Endothelial cell (in vitro differentiated cells): ENCODE measurements around the gene NELL1. TPM values are rescaled to one million over a fixed set of nuclear protein-coding genes. Genes with fewer than 3 reads are reported as not detected.

Experiments used
- DNase-seq: peaks from one replicate; pipeline ENCODE4 v3.0.0; 2021; ENCODE audit warnings: low spot score
- H3K27ac Mint-ChIP-seq: one replicate; pipeline ENCODE4 v1.8.0; 2021; ENCODE audit warnings: mixed read lengths, inconsistent platforms; ENCODE audit not compliant: unreplicated experiment
- H3K27me3 Mint-ChIP-seq: one replicate; pipeline ENCODE4 v1.8.0; 2021; ENCODE audit warnings: mild to moderate bottlenecking, moderate library complexity, mixed read lengths, inconsistent platforms; ENCODE audit not compliant: unreplicated experiment
- H3K36me3 Mint-ChIP-seq: one replicate; pipeline ENCODE4 v1.8.0; 2021; ENCODE audit warnings: mild to moderate bottlenecking, low read depth, mixed read lengths, inconsistent platforms; ENCODE audit not compliant: unreplicated experiment
- H3K4me1 Mint-ChIP-seq: one replicate; pipeline ENCODE4 v1.8.0; 2021; ENCODE audit warnings: mild to moderate bottlenecking, mixed read lengths, inconsistent platforms; ENCODE audit not compliant: unreplicated experiment
- H3K4me3 Mint-ChIP-seq: one replicate; pipeline ENCODE4 v1.8.0; 2021; ENCODE audit warnings: mild to moderate bottlenecking, mixed read lengths, inconsistent platforms; ENCODE audit not compliant: unreplicated experiment
- H3K9me3 Mint-ChIP-seq: one replicate; pipeline ENCODE4 v1.8.0; 2021; ENCODE audit warnings: mixed read lengths, inconsistent platforms; ENCODE audit not compliant: unreplicated experiment
- CTCF ChIP-seq: fragments of 200-600 bp; sonication (generic); IDR thresholded peaks from one replicate; pipeline ENCODE4 v1.5.0; 2021; ENCODE audit warnings: antibody characterized with exemption; ENCODE audit not compliant: unreplicated experiment
- total RNA-seq: library from RNA; stranded (reverse); fragmentation: NEBNext Ultra II Directional; extraction: Animal tissue kit (Norgen Biotek cat#: 25700); gene quantifications from one replicate; pipeline ENCODE4 v1.2.1, GENCODE V29; 2021; ENCODE audit not compliant: unreplicated experiment

NELL1 gene
- total RNA-seq, 1 donor from 2014 or later, result 0.26 TPM

GRCh38 chr11:21301981-21302380, 632.6 kb downstream of the NELL1 start:
- Mint-ChIP-seq H3K36me3 (no peaks in the 10 kb centered on the region), H3K9me3 (no peaks in the 10 kb centered on the region), H3K27ac (no peak overlapping the region), H3K4me3 (no peak overlapping the region), H3K27me3 (no peaks in the 10 kb centered on the region), H3K4me1 (no peaks in the 10 kb centered on the region)
- no peak for DNase-seq
- no peak for TF ChIP-seq CTCF

- no peaks in the 10 kb centered on the region for H3K36me3 Mint-ChIP-seq
- no peaks in the 10 kb centered on the region for H3K27me3 Mint-ChIP-seq
- no peak overlapping the region for H3K27ac Mint-ChIP-seq
- DNase-seq, result no peak
- no peaks in the 10 kb centered on the region for H3K4me1 Mint-ChIP-seq
- H3K4me3 Mint-ChIP-seq, result no peak overlapping the region
- no peaks in the 10 kb centered on the region for H3K9me3 Mint-ChIP-seq
- TF ChIP-seq CTCF, result no peak
Observed at GRCh38 chr11:21306739-21307358, 637.5 kb downstream of the NELL1 start.

- TF ChIP-seq CTCF, result no peak
- H3K4me1 Mint-ChIP-seq, result no peaks in the 10 kb centered on the region
- H3K27ac Mint-ChIP-seq, result no peak overlapping the region
- no peaks in the 10 kb centered on the region for H3K27me3 Mint-ChIP-seq
- no peaks in the 10 kb centered on the region for H3K9me3 Mint-ChIP-seq
- DNase-seq, result no peak
- H3K4me3 Mint-ChIP-seq, result no peak overlapping the region
- H3K36me3 Mint-ChIP-seq, result no peaks in the 10 kb centered on the region
Observed at GRCh38 chr11:21307874-21308273, 638.5 kb downstream of the NELL1 start.

DNA sequence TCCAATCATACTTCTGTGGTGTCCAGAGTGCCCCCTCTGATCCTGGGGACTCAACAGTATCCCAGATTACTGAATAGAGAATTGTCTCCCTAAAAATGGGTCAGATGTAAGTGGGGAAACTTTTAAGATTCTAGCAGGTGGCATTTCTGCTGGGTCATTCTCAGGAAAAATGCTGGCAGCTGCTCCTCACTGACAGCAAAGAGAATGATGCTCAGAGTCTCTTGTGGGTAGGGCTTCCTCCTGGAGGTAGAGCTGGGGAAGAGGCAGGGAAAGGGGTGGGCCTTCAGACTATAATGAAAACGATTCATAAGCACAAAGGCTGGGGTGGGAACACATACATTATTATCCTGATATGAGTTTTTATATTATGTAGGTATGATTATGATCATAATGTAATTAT, 647.2 kb downstream of the NELL1 start:
- no peaks in the 10 kb centered on the region for H3K9me3 Mint-ChIP-seq
- no peak for TF ChIP-seq CTCF
- H3K27me3 Mint-ChIP-seq, result no peaks in the 10 kb centered on the region
- no peak overlapping the region for H3K4me3 Mint-ChIP-seq
- no peak for DNase-seq
- H3K36me3 Mint-ChIP-seq, result no peaks in the 10 kb centered on the region
- no peak overlapping the region for H3K27ac Mint-ChIP-seq
- H3K4me1 Mint-ChIP-seq, result no peaks in the 10 kb centered on the region

GRCh38 chr11:21321072-21321471, 651.7 kb downstream of the NELL1 start:
- Mint-ChIP-seq H3K27ac (no peak overlapping the region), H3K4me3 (no peak overlapping the region), H3K27me3 (no peaks in the 10 kb centered on the region), H3K36me3 (no peaks in the 10 kb centered on the region), H3K4me1 (no peaks in the 10 kb centered on the region), H3K9me3 (no peaks in the 10 kb centered on the region)
- DNase-seq, result no peak
- no peak for TF ChIP-seq CTCF
